DMS114 treated with DMSO at 0.1 percent for 48 hours (cell line): ENCODE measurements around the gene CSTB.

ENCODE experiments used
- DNase-seq: peaks from one replicate; lab custom pipeline; 2025; ENCODE audit not compliant: unreplicated experiment; lab: John Stamatoyannopoulos, UW

CSTB gene

GRCh38 chr21:43811262-43812105 is 35.4 kb upstream of the CSTB start:
- no peak for DNase-seq

DNA sequence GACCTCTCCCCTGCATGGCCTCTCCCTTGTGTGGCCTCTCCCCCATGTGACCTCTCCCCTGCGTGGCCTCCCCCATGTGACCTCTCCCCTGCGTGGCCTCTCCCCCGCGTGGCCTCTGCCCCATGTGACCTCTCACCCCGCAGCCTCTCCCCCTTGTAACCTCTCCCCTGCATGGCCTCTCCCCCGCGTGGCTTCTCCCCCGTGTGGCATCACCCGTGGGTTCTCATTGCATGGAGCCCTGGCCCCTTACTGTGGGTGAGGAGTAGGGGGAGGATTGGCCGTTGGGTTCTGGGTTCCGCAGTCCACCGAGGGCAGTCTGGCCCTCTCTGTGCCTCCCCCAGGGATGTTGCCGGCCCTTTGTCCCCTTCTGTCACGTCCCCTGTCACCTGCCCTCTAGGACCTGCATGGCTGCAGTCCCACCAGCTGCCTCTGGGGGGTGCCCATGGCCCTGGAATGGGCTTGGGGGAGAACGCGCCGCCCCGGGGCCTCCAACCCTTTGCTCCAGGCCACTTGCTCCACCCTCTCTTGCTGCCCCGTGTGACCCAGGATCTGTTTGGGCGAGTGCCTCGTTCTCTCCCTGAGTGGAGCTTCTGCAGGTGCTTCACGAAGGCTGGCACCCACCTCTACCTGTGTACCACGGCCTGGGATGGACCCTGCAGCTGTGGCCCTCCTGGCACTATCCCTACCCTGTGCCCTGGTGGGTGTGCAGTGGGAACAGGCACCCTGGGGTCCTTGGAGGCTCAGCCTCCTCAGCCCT is 34.6 kb upstream of the CSTB start:
- DNase-seq = no peak

- DNase-seq = no peak
Observed at GRCh38 chr21:43809853-43810504, 33.9 kb upstream of the CSTB start.

GRCh38 chr21:43809346-43809799 is 33.3 kb upstream of the CSTB start:
- DNase-seq = no peak

- no peak for DNase-seq
Observed at GRCh38 chr21:43808832-43809251, 32.7 kb upstream of the CSTB start.

DNA sequence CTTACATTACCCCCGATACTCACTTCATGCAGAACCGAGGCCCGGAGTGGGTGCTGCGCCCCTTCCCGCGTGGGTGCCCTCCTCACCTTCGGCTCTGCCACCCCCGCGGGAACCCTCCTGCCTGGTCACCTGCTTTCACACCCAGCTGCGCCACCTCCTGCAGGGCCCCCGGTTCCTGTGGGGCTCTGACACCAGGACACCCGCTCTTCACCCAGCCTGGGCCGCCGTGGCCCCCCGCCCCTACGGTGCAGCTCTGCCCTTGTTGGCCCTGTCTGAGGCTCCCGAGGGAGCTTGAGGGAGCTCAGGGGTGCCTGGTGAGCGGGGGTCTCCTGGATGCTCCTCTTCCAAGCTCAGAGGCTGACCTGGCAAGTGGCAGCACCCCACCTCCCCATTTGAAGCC is 32.3 kb upstream of the CSTB start:
- no peak for DNase-seq

DNA sequence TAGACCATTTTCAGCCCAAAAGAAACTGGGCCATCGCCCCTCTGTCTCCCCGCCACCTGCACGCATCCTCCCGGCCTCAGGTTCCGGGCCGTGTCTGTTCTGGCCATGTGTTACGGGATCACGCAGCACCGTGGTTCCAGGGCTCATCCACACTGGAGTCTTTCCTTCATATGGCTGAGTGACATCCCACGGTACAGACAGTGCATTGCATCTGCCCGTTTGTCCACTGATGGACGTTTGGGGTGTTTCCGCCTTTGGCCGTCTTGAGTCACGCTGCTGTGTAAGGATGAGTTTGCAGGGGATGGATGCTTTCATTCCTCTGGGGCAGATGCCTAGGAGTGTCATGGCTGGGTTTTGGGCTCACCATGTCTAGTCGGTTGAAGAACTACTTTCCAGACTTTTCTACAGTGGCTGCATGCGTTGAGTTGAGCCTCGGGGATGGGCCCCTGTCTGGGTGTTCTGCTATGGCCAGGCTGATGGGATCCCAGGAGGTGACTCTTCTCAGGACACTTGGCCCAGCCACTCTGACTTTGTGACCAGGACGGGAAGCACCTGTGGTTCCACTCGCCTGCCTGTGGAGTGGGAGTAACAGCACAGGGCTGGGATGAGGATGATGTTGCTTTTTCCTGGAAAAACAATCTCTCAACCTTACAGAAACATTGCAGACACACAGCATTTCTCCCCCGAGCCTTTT is 30.1 kb upstream of the CSTB start:
- DNase-seq = no peak

GRCh38 chr21:43805275-43805800 is 29.2 kb upstream of the CSTB start:
- no peak for DNase-seq

DNA sequence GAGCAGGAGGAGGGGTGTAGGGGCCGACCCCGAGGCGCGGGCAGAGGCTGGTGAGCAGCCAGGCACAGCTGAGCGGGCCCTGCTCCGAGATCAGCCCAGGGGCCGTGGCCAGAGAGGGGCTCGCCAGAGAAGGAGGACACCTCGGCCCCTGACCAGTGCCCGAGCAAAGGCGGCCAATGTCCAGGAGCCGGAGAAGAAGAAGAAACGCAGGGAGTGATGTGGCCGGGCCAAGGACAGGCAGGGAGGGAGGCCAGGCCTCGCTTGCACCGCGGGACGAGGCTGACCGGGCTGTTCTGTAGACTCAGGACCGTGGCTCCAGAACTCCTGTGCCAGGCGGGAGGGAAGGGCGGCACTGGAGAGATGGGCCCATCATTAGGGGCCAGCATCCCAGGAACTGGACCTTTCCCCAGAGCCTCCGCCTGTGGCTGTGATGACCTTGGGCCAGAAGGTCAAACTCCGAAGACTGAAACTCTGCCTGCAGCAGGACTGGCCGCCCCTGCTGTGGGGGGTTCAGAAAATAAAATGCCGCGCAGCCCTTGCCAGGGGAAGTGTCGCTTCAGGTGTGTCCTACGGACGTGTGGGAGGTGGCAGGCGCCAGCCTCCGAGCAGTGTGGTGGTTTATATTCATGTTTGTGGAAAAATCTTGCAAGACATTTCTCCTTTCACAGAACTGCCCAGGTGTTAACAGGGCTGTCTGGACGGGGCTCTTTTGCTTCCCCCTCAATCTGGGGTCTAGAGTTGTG is 27.6 kb upstream of the CSTB start:
- no peak for DNase-seq

GRCh38 chr21:43802713-43803313 is 26.7 kb upstream of the CSTB start:
- no peak for DNase-seq

DNA sequence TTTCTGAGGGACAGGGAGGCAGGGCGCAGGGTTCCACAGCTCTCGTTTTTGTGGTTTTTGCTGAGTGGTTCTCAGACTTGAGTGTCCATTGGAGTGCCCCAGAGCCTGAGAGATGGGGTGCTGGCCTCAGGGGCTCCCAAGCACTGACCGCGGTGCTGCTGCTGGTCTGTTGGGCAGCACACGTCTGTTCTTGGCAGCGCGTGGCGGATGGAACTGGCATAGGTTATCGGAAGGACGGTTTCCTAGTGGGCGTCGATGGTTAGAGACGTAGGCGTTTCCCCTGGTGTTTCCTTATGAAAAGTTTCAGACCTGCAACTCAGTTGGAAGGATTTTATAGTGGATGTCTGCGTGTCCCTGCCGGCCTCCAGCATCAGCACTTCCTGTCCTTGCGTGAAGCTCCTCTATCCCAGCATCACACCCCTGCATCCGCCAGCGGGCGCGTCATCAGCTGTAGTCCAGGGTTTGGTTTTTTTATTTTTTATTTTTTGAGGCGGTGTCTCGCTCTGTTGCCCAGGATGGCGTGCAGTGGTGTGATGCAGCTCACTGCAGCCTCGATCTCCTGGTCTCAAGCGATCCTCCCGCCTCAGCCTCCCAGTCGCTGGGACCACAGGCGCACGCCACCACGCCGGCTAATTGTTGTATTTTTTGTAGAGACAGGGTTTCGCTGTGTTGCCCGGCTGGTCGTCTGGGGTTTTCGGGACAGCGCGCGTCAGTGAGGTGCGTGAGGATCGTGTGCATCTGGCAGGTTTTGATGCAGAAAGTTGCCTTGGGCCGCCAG is 25.1 kb upstream of the CSTB start:
- DNase-seq = no peak

GRCh38 chr21:43800566-43800965 is 24.5 kb upstream of the CSTB start:
- DNase-seq = no peak

DNA sequence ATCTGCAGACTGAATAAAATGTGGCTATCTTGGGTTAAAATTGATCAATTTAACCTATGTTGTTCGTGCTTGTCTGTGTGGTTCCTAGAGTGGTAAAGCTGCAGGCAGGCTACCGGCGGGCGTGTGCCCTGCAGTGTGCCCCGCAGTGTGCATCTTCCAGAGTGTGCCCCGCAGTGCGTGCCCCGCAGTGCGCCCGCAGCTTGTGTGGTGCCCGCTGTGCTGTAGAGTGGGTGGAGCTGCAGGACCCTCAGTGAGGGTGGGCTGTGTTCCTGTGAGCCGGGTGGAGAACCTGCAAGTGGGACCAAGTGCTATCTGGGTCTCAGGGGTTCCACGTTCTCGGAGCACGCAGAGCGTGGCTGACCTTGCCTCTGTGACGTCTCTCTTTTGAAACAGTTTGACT is 24.0 kb upstream of the CSTB start:
- DNase-seq = no peak

DNA sequence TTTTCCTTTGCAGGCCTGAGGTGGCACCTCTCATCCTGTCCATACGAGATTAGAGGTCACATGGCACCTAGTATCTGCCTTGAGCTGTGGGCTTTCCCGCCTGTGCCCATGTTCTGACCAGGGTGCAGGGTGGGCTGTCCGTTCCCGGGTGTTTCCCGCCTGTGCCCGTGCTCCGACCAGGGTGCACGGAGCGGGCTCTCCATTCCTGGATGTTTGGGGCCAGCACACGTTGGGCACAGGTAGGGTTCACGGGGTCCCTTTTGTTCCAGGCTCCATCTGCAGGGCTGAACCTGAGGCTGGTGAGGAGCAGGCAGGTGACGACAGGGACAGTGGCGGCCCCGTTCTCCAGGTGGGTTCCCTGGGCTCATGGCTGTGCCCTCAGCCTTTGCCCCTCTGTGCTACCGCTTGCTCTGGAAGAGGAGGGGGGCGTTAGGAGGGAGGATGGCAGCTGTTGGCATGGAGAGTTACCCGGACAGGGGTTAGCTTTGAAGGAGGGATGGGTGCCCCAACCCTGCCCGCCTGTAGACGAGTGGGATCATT is 23.3 kb upstream of the CSTB start:
- DNase-seq = no peak

GRCh38 chr21:43797925-43798715 is 22.0 kb upstream of the CSTB start:
- no peak for DNase-seq

DNA sequence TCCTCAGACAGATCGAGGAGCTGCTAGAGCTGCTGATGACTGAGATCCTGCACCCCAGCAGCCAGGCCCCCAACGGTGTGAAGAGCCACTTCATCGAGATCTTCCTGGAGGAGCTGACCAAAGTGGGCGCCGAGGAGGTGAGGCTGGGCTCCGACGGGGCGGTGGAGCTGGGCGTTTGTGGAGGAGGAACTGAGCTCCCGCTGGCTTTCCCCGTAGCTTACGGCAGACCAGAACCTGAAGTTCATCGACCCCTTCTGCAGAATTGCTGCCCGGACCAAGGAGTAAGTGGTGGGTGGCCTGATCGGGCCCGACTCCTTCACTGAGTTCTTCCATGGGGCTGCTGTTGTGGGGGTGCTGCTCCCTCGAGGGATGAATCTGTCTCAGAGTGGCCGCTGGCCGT is 21.3 kb upstream of the CSTB start:
- no peak for DNase-seq

DNA sequence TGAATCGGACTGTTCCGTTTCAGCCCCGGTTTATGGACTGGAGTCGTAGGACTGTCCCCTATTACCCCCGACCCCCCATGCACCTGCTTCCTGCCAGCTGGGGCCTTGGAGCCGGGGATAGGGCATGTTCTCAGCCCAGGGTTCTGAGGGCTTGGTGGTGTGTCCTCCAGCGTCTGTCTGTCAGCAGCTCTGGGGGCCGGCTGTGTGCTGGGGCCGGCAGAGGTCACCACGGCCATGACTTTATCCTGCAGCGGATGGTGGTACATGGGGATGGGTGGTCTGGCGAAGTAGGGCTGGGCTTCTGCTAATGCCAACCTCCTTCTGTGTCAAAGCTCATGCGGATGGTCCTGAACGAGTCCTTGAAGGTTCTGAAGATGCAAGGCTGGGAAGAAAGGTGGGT is 18.7 kb upstream of the CSTB start:
- no peak for DNase-seq

- DNase-seq = no peak
Observed at GRCh38 chr21:43794311-43794710, 18.2 kb upstream of the CSTB start.
